ENCODE measurements around the gene TRMT6.

GRCh38 chr20:5945963-5946362 lies 4.4 kb downstream of the TRMT6 start:
- TF ChIP-seq CTCF (conservative IDR thresholded peaks at IDR 0.05): no peak
- no peak for TF ChIP-seq ZFX (IDR thresholded peaks at IDR 0.05)

All from C4-2B (cell line).